ENCODE measurements around the gene DDN.
A peak's percentile ranks its signal among the peaks of the same experiment; 100 is the strongest.

Gene DDN

GRCh38 chr12:48972213-48972951, 26.8 kb downstream of the DDN start:
- no peak overlapping the region for H3K4me3 ChIP-seq (ENCODE audit: low read depth, low read length)
- DNase-seq (ENCODE audit: low read depth): no peak

GRCh38 chr12:48970702-48971334, 28.4 kb downstream of the DDN start:
- peak overlapping the region; percentile 27 for H3K4me3 ChIP-seq (ENCODE audit: low read depth, low read length)
- DNase-seq (ENCODE audit: low read depth): no peak

DNA sequence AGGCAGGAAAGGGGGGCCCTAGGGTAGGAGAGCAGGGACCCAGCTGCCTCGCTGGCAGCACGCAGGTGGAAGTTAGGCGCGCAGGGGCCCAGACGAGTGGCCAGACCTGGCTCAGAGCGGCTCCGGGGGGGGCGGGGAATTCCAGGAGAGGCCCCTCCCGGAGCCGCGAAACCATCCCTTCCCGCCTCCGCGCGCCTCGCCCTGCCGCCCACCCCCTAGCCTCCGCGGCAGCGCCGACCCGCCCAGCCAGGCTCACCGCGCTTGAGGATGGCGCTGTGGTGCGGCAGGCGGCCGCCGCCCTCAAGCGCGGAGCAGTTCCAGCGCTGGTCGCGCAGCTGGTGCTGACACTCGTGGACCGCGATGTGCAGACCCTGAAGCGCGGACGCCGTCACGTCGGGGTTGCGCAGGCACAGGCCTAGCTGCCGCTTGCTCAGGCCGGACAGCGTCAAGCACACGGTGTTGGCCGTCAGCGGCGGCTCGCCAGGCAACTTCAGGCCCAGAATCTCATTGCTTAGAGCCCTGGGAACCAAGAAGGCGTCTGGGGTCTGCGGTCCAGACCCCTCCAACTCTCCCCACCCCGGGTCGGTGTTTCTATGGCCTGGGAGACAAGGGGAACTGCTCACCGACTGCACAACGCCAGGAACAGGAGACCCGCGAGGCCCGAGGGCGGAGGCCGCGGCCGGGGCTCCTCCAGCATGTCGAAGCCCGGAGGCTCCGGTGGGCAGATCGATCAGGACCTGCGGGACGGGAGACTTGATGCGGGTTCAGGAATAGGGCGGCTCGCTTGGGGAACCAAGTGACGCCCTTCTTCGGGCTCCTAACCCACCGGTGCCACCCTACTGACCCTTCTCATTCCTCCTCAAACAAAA, 29.1 kb downstream of the DDN start:
- DNase-seq (ENCODE audit: low read depth): no peak
- no peak overlapping the region for H3K4me3 ChIP-seq (ENCODE audit: low read depth, low read length)

GRCh38 chr12:48969160-48969771, 29.9 kb downstream of the DDN start:
- no peak for DNase-seq (ENCODE audit: low read depth)
- no peak overlapping the region for H3K4me3 ChIP-seq (ENCODE audit: low read depth, low read length)

DNA sequence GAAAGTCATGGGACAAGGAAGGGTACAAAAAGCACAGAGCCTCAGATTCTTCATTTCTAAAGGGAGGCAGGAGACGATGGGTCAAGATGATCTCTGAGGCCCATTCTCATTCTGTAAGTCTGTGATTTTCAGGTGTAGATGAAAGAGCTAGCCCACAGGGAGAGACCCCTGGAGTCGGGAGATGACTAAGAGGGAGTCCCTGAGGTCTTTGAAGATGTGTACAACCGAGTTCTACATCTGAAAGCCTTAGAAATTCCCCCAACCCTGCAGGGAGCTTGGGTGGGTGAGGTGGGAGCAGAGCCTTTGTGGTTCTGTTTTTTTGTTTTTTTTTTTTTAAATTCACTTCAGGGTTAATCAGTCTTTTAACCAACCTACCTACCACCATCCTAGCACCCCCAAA, 30.7 kb downstream of the DDN start:
- no peak for DNase-seq (ENCODE audit: low read depth)
- H3K4me3 ChIP-seq (ENCODE audit: low read depth, low read length): no peak overlapping the region

DNA sequence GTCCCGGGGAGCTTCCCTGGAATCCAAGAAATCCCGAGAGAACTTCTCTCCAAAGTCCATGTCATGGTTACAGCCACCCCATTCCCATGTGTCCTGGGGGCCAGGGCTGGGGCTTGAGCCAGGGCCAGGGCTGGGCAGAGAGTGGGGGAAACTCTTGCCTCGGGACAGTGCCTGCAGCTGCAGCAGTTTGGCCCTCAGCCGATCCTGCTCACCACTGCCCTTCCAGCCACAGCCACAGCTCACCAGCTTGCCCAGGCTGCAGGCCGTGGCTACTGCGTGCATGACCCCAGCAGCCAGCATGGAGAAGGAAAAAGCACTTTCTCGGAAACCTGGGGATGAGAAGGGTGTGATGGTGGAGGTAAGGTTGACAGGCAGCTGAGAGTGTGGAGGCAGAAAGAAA, 31.2 kb downstream of the DDN start:
- no peak overlapping the region for H3K4me3 ChIP-seq (ENCODE audit: low read depth, low read length)
- no peak for DNase-seq (ENCODE audit: low read depth)

DNA sequence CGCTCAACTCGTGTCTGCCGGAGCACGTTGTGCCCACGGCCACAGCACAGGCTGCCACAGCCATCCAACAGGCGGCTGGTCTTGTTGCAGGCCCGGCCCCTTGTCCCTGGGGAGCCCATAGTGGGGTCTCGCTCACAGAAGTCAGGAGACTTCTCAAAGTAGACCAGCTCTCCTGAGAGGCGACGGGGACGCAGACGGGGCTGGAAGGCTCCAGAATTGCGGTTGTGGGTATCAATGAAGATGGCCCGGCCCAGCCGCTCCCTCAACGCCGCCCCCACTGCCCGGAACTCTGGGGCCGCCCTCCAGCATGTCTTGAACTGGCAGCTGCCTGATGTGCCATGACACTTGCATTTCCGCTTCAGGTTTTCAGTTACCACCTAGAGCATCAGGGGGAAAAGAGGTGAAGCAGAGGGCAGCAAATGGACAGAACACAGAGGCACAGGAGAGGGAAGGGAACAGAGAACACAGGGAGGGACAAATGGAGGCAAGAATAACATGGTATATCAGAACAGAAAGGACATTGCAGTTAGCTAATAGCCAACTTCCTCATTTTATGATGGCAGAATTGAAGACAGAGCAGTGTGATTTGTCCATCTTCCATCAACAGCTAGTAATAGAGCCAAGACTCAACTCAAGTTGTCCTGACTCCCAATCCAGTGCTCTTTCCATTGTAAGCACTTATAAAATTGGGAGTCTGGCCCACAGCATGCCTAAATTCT, 32.8 kb downstream of the DDN start:
- DNase-seq (ENCODE audit: low read depth): no peak
- H3K4me3 ChIP-seq (ENCODE audit: low read depth, low read length): no peak overlapping the region

- no peak for DNase-seq (ENCODE audit: low read depth)
- no peak overlapping the region for H3K4me3 ChIP-seq (ENCODE audit: low read depth, low read length)
Observed at GRCh38 chr12:48965298-48965838, 33.8 kb downstream of the DDN start.

DNA sequence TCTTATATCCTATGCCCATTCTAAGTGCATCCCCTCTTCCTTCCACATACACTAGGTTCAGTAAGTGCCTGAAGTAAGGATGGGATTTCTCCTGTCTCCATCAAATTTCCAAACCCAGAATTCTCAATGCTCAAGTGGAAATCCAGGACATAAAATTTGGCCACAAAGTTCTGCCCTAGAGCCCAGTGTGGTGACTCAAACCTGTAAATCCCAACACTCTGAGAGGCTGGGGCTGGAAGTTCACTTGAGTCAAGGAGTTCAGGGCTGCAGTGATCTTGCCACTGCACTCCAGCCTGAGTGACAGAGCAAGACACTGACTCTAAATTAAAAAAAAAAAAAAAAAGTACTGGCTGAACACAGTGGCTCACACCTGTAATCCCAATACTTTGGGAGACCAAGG, 37.4 kb downstream of the DDN start:
- H3K4me3 ChIP-seq (ENCODE audit: low read depth, low read length): no peak overlapping the region
- no peak for DNase-seq (ENCODE audit: low read depth)

DNA sequence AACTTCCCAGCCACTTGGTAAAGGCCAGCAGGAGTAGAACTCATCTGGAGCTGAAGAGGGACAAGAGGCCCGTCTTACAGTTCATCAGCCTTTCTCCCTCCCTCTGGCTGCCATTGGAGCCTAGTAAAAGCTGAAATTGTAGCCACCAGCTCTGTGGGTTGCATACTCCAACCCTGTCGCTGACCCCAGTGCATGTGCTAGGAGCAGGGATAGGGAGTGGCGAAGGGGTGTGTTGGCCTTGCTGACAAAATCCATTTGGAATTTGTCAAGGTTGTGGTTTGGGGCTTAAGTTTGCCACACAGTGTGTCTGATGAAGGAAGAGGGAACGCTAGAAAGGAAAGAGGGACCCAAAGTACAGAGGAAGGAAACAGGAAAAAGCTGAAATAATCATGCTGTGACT, 37.8 kb downstream of the DDN start:
- H3K4me3 ChIP-seq (ENCODE audit: low read depth, low read length): no peak overlapping the region
- no peak for DNase-seq (ENCODE audit: low read depth)

- no peak for DNase-seq (ENCODE audit: low read depth)
- H3K4me3 ChIP-seq (ENCODE audit: low read depth, low read length): no peak overlapping the region
Observed at GRCh38 chr12:48960834-48961233, 38.3 kb downstream of the DDN start.

GRCh38 chr12:48958049-48958388, 41.2 kb downstream of the DDN start:
- peak overlapping the region; percentile 95 for H3K4me3 ChIP-seq (ENCODE audit: low read depth, low read length)

GRCh38 chr12:48957141-48958048, 41.8 kb downstream of the DDN start, which contains the start of gene ARF3:
TSS of gene ARF3 (minus strand) at chr12:48957487. CDS start at chr12:48941095, 16,392 bp downstream.
- DNase-seq (ENCODE audit: low read depth): peak; percentile 70
- H3K4me3 ChIP-seq (ENCODE audit: low read depth, low read length): peak within 1 kb of the TSS; percentile 95

More at GRCh38 chr12:48958049-48958388, 41.2 kb downstream of the DDN start:
- DNase-seq (ENCODE audit: low read depth): no peak

- peak overlapping the region; percentile 95 for H3K4me3 ChIP-seq (ENCODE audit: low read depth, low read length)
- peak; percentile 93 for DNase-seq (ENCODE audit: low read depth)
Observed at GRCh38 chr12:48956279-48957140, 42.7 kb downstream of the DDN start.

GRCh38 chr12:48954841-48955501, 44.2 kb downstream of the DDN start:
- H3K4me3 ChIP-seq (ENCODE audit: low read depth, low read length): no peak overlapping the region

DNA sequence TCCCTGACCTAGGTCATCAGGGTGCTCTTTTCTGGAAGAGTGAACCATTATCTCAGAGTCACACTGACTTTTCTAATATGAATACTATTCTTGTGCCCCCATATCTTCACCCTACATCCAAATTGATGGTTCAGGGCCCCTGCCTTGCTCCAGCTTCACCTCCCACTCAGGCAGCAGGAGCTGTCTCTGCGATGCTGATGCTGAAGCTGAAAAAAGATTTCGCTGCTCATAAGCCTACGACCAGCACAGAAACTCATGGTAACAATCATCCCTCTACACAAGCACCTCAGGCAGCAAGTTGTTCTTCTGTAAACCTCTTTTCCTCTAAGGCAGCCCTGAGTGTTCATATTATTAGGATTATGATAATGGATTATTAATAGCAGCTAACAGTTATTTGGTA, 45.1 kb downstream of the DDN start:
- H3K4me3 ChIP-seq (ENCODE audit: low read depth, low read length): no peak overlapping the region
- no peak for DNase-seq (ENCODE audit: low read depth)

More at GRCh38 chr12:48954841-48955501, 44.2 kb downstream of the DDN start:
- no peak for DNase-seq (ENCODE audit: low read depth)

GRCh38 chr12:48952691-48953090, 46.5 kb downstream of the DDN start:
- DNase-seq (ENCODE audit: low read depth): no peak

More at GRCh38 chr12:48952691-48953090, 46.5 kb downstream of the DDN start:
- H3K4me3 ChIP-seq (ENCODE audit: low read depth, low read length): no peak overlapping the region
